Measurements from ENCODE around the gene TMEM37.

TMEM37 gene

GRCh38 chr2:119466373-119466772 lies 34.7 kb downstream of the TMEM37 start:
- H3K4me3 ChIP-seq (replicated peaks; ENCODE audit: low read depth, low read length): no peak overlapping the region
- TF ChIP-seq CTCF (IDR thresholded peaks at IDR 0.05; ENCODE audit: low read length, missing control alignments): no peak
- DNase-seq (ENCODE audit: low read depth): no peak

DNA sequence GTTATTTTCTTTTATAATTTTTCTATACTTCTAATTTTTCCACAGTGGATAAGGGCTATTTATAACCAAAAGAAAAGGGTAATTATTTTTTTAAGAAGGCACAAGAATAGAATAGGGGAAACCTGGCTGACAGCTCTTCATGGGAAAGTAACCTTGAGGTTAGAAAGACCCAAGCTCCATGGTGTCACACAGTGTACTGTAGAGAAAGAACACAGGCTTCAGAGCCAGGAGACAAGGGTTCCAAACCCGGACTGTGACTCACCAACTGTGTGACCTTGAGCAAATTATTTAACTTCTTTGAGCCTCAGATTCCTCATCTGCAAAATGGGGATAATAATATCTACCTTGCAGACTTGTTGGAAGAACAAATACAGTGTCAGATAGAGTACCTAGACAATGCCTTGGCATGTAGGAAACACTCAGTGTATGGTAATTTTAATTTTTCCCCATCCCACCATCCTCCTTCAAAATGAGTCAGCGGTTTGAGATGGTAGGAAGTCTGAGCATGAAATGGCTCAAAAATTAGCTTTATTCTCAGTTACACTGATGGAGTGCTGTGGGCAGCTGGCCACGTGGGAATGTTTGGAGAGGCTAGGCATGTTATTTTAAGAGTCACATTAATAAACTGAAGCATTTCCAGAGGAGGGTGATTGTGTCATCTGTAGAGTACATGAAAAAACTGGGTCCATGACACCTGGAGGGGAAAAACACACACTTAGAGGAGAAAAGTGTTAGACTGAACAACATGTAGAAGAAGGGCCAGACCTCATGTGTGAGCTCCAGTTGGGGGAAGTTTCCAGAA lies 36.7 kb downstream of the TMEM37 start:
- TF ChIP-seq CTCF (IDR thresholded peaks at IDR 0.05; ENCODE audit: low read length, missing control alignments): no peak
- H3K4me3 ChIP-seq (replicated peaks; ENCODE audit: low read depth, low read length): no peak overlapping the region
- peak; percentile 30 for DNase-seq (ENCODE audit: low read depth)

DNA sequence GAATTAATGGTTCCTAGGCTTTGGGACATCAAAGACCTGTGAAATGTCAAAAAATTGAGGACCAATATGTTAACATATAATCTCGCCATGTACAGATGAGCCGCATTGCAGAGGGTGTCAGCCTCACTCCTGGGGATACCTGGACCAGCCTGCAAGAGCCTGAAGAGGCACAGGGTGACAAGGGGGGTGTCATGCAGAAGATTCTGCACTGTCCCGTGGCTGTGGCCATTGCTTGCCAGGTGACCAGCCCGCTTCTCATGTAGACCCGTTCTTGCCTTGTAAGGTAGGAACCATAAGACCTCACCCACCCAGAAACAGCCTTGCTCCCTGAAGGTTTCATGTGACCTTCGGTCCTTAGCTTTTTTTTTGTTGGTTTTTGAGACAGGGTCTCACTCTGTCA lies 37.5 kb downstream of the TMEM37 start:
- no peak for TF ChIP-seq CTCF (IDR thresholded peaks at IDR 0.05; ENCODE audit: low read length, missing control alignments)
- no peak for DNase-seq (ENCODE audit: low read depth)
- H3K4me3 ChIP-seq (replicated peaks; ENCODE audit: low read depth, low read length): no peak overlapping the region

DNA sequence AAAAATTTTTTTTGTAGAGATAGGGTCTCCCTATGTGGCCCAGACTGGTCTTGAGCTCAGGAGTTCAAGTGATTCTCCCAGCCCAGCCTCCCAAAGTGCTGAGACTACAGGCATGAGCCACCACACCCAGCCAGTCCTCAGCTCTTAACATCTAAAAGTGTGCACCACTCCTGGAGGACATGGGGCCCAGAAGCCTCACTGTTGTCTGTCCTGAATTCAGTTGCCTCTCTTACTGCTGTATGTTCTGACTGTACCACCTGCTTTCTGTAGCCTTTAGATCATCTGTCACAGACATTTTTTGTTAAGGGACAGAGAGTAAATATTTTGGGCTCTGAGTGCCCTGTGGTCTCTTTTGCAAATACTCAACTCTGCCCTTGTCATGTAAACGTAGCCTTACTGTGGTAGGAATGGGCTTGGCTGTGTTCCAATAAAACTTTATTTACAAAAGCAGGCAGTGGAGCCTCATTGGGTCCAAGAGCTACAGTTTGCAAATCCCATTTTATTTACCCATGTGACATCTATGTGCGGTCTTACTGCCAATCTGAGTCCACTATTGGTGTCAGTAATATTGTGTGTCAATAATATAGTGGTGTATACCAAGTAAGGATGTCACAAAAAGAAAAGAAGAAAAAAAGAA lies 38.1 kb downstream of the TMEM37 start:
- H3K4me3 ChIP-seq (replicated peaks; ENCODE audit: low read depth, low read length): no peak overlapping the region
- TF ChIP-seq CTCF (IDR thresholded peaks at IDR 0.05; ENCODE audit: low read length, missing control alignments): no peak
- no peak for DNase-seq (ENCODE audit: low read depth)

GRCh38 chr2:119472749-119473148 lies 41.1 kb downstream of the TMEM37 start:
- no peak for DNase-seq (ENCODE audit: low read depth)
- no peak for TF ChIP-seq CTCF (IDR thresholded peaks at IDR 0.05; ENCODE audit: low read length, missing control alignments)
- no peak overlapping the region for H3K4me3 ChIP-seq (replicated peaks; ENCODE audit: low read depth, low read length)

- DNase-seq (ENCODE audit: low read depth): no peak
- no peak for TF ChIP-seq CTCF (IDR thresholded peaks at IDR 0.05; ENCODE audit: low read length, missing control alignments)
- H3K4me3 ChIP-seq (replicated peaks; ENCODE audit: low read depth, low read length): no peak overlapping the region
Measured at GRCh38 chr2:119473621-119474370, 42.1 kb downstream of the TMEM37 start.
